OCI-LY1 (cell line): ENCODE data around the gene AAMDC.
"Not testable (repeated sequence)": the region's sequence is repeated elsewhere in the genome, so short reads cannot be mapped to it uniquely, and the experiment has no call there.

Experiments
- CTCF ChIP-seq: fragments of 200-600 bp; sonication (generic), shearing (Covaris generic); IDR thresholded peaks from 2 replicates; pipeline ENCODE4 v1.5.1; 2017; ENCODE audit warnings: mild to moderate bottlenecking, antibody characterized with exemption, low read length, moderate library complexity, mixed read lengths
- EZH2 ChIP-seq: fragments of 200-600 bp; sonication (generic), shearing (Covaris generic); IDR thresholded peaks from 2 replicates; pipeline ENCODE4 v1.8.0; 2017; ENCODE audit warnings: borderline replicate concordance, mixed run types, mild to moderate bottlenecking, antibody characterized with exemption, low read length, moderate library complexity, mixed read lengths

GRCh38 chr11:77891256-77891655 lies 70.3 kb downstream of the AAMDC start:
- not testable (repeated sequence) for TF ChIP-seq CTCF, EZH2
